HepG2 (cell line): ENCODE data around the gene ZNF101. TPM values are rescaled to one million over a fixed set of nuclear protein-coding genes. Genes with fewer than 3 reads are reported as not detected.

Experiments used
- GABPB1 ChIP-seq: IDR thresholded peaks from 2 replicates; pipeline ENCODE4 v1.6.1; 2016; ENCODE audit warnings: mild to moderate bottlenecking, missing genetic modification reagents, moderate library complexity, missing compliant biosample characterization
- GTF2F1 ChIP-seq: fragments of 150-350 bp; IDR thresholded peaks from 2 replicates; pipeline ENCODE4 v1.6.1; 2014; ENCODE audit warnings: low read length
- HOXA3 ChIP-seq: sonication (generic); formaldehyde crosslinking; IDR thresholded peaks from 2 replicates; pipeline ENCODE4 v1.5.0; 2020; ENCODE audit warnings: missing genetic modification reagents
- JDP2 ChIP-seq: sonication (generic); formaldehyde crosslinking; IDR thresholded peaks from 2 replicates; pipeline ENCODE4 v1.8.1; 2022; ENCODE audit warnings: missing genetic modification reagents, borderline replicate concordance
- KLF13 ChIP-seq: sonication (generic); formaldehyde crosslinking; IDR thresholded peaks from 2 replicates; pipeline ENCODE4 v1.4.0; 2020; ENCODE audit warnings: mild to moderate bottlenecking, missing genetic modification reagents
- SP1 ChIP-seq, 2 experiments: fragments of 450-650 bp in 1 of 2; sonication (generic) in 1 of 2; formaldehyde crosslinking in 1 of 2; IDR thresholded peaks; 2 replicates each; pipeline versions ENCODE4 v1.4.0 to v1.6.1; 2016 to 2020; ENCODE audit warnings: missing genetic modification reagents in 1 of 2
- TEAD2 ChIP-seq: sonication (generic); formaldehyde crosslinking; IDR thresholded peaks from 2 replicates; pipeline ENCODE4 v1.9.0; 2021; ENCODE audit warnings: missing genetic modification reagents
- ZFP36L2 ChIP-seq: sonication (generic); formaldehyde crosslinking; IDR thresholded peaks from 2 replicates; pipeline ENCODE4 v1.4.0; 2020; ENCODE audit warnings: missing genetic modification reagents
- ZFX ChIP-seq: sonication (generic); formaldehyde crosslinking; IDR thresholded peaks from 2 replicates; pipeline ENCODE4 v1.4.0; 2020; ENCODE audit warnings: mild to moderate bottlenecking, low read depth, missing genetic modification reagents, moderate library complexity
- ZNF136 ChIP-seq: sonication (generic); formaldehyde crosslinking; IDR thresholded peaks from 2 replicates; pipeline ENCODE4 v1.8.1; 2022; ENCODE audit warnings: low read depth, mild to moderate bottlenecking, moderate library complexity, missing genetic modification reagents
- ZNF205 ChIP-seq: IDR thresholded peaks from 2 replicates; pipeline ENCODE4 v1.6.1; 2018; ENCODE audit warnings: missing biosample characterization, missing genetic modification reagents
- ZNF274 ChIP-seq: sonication (generic); formaldehyde crosslinking; IDR thresholded peaks from 2 replicates; pipeline ENCODE4 v1.5.1; 2020; ENCODE audit warnings: mild to moderate bottlenecking, missing genetic modification reagents
- ZNF3 ChIP-seq: IDR thresholded peaks from 2 replicates; pipeline ENCODE4 v1.7.0; 2017; ENCODE audit warnings: inconsistent platforms
- ZNF326 ChIP-seq: sonication (generic); formaldehyde crosslinking; IDR thresholded peaks from 2 replicates; pipeline ENCODE4 v1.4.0; 2020; ENCODE audit warnings: missing genetic modification reagents, borderline replicate concordance
- ZNF543 ChIP-seq: sonication (generic); formaldehyde crosslinking; IDR thresholded peaks from 2 replicates; pipeline ENCODE4 v1.4.0; 2020; ENCODE audit warnings: mild to moderate bottlenecking, missing genetic modification reagents
- ZNF546 ChIP-seq: sonication (generic); formaldehyde crosslinking; conservative IDR thresholded peaks from 2 replicates; pipeline ENCODE4 v1.8.1; 2023; ENCODE audit warnings: mild to moderate bottlenecking, missing genetic modification reagents
- ZNF550 ChIP-seq: sonication (generic); formaldehyde crosslinking; IDR thresholded peaks from 2 replicates; pipeline ENCODE4 v1.4.0; 2020; ENCODE audit warnings: mild to moderate bottlenecking, missing genetic modification reagents, borderline replicate concordance
- polyA plus RNA-seq, 8 experiments: library from polyadenylated mRNA; depleted of rRNA in 3 of 8; stranded (reverse) in 7 of 8; unstranded in 1 of 8; fragments of >200 nt; fragmentation: Illumina TruSeq in 4 of 8; extraction: Trizol in 4 of 8; gene quantifications; 2 replicates each; pipeline versions ENCODE4 v1.2.1 to v1.2.3, GENCODE V29; 2011 to 2016; ENCODE audit warnings: low read depth in 4 of 8, missing spikeins in 1 of 8, mixed read lengths in 1 of 8; ENCODE audit not compliant: insufficient read depth in 1 of 8
- total RNA-seq, 5 experiments: library from RNA; depleted of rRNA; stranded (reverse); fragments of >200 nt; fragmentation: Illumina TruSeq; extraction: Trizol; gene quantifications; 2 replicates each; pipeline ENCODE4 v1.2.3, GENCODE V29; 2016; ENCODE audit warnings: low read depth in 1 of 5
- TF ChIP-seq, protein P1 (sequence below): sonication (generic); formaldehyde crosslinking; conservative IDR thresholded peaks from 2 replicates; pipeline ENCODE4 v1.4.0; 2020; ENCODE audit warnings: missing genetic modification reagents
- TF ChIP-seq, protein P2 (sequence below): sonication (generic); formaldehyde crosslinking; conservative IDR thresholded peaks from 2 replicates; pipeline ENCODE4 v1.4.0; 2020; ENCODE audit warnings: missing genetic modification reagents
- TF ChIP-seq, protein P3 (sequence below): sonication (generic); formaldehyde crosslinking; IDR thresholded peaks from 2 replicates; pipeline ENCODE4 v1.8.1; 2023; ENCODE audit warnings: mild to moderate bottlenecking, missing genetic modification reagents
- TF ChIP-seq, protein P4 (sequence below): sonication (generic); formaldehyde crosslinking; IDR thresholded peaks from 2 replicates; pipeline ENCODE4 v1.9.0; 2021; ENCODE audit warnings: missing genetic modification reagents, borderline replicate concordance
- TF ChIP-seq, protein P5 (sequence below): sonication (generic); formaldehyde crosslinking; IDR thresholded peaks from 2 replicates; pipeline ENCODE4 v1.4.0; 2020; ENCODE audit warnings: missing genetic modification reagents

ZNF101 gene
- total and polyA plus RNA-seq, 2 of the 13 experiments (the other 11 are each of a cell fraction or from before 2014, with no cell fraction given) = 12.9 to 28.9 TPM

DNA sequence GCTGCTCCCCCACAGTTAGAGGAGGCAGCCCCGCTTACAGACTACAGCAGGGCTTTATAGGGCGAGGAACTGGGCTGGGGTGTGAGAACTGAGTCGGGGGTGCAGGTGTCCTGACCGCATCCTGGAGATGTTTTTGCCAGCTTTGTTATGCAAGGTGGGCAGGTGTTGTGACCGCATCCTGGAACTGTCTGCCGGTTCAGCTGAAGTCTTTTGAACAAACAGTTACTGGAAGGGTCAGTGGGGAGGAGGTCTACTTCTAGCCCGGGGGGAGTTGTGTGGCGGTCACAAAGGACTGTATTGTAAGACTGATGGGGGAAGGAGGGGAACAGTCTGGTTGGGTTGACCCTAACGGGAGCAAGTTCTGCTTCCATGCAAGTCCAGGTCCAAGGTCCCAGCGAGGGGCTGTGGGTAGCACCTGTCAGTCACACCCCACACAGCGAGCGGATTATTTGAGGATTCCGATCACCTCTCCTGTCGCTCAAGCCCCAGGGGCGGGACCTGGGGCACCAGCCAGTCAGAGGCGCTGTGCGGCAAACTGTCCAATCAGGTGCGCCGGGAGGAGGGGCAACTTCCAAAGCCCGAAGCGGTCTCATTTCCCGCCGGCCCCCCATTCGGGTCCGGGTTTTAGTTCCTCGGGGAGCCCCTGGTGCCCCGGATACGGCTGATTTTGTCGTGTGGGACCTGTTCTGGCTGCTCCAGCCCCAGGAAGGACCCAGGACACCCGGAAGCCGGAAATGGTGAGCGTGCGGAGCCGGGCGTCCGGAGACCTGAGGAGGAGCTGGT lies at the start of gene ZNF101 (continued):
- TF ChIP-seq, protein P1, sequence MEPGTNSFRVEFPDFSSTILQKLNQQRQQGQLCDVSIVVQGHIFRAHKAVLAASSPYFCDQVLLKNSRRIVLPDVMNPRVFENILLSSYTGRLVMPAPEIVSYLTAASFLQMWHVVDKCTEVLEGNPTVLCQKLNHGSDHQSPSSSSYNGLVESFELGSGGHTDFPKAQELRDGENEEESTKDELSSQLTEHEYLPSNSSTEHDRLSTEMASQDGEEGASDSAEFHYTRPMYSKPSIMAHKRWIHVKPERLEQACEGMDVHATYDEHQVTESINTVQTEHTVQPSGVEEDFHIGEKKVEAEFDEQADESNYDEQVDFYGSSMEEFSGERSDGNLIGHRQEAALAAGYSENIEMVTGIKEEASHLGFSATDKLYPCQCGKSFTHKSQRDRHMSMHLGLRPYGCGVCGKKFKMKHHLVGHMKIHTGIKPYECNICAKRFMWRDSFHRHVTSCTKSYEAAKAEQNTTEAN (CRISPR knock-in tag) = peak; percentile 50; the same call in 1 of the 2 replicates
- TF ChIP-seq, protein P2, sequence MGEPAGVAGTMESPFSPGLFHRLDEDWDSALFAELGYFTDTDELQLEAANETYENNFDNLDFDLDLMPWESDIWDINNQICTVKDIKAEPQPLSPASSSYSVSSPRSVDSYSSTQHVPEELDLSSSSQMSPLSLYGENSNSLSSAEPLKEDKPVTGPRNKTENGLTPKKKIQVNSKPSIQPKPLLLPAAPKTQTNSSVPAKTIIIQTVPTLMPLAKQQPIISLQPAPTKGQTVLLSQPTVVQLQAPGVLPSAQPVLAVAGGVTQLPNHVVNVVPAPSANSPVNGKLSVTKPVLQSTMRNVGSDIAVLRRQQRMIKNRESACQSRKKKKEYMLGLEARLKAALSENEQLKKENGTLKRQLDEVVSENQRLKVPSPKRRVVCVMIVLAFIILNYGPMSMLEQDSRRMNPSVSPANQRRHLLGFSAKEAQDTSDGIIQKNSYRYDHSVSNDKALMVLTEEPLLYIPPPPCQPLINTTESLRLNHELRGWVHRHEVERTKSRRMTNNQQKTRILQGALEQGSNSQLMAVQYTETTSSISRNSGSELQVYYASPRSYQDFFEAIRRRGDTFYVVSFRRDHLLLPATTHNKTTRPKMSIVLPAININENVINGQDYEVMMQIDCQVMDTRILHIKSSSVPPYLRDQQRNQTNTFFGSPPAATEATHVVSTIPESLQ (CRISPR knock-in tag) = no peak
- TF ChIP-seq KLF13 (no peak), ZFX (0 out of 2 replicates have a peak, but pooled peaks have one; percentile 30), TEAD2 (no peak), ZNF205 (CRISPR knock-in tag) (no peak), GTF2F1 (no peak), JDP2 (no peak), SP1 (IDR thresholded peaks at IDR 0.05) (no peak), SP1 (CRISPR knock-in tag; IDR thresholded peaks at IDR 0.05) (0 out of 2 replicates have a peak, but pooled peaks have one; percentile 55), ZNF546 (CRISPR knock-in tag) (0 out of 2 replicates have a peak, but pooled peaks have one; percentile 47), HOXA3 (CRISPR knock-in tag) (peak; percentile 67), ZNF550 (CRISPR knock-in tag) (no peak), ZFP36L2 (no peak), ZNF136 (CRISPR knock-in tag) (no peak; the same call in 1 of the 2 replicates), ZNF274 (CRISPR knock-in tag) (no peak), GABPB1 (CRISPR knock-in tag) (peak; percentile 86), ZNF3 (CRISPR knock-in tag) (no peak), ZNF326 (CRISPR knock-in tag) (no peak), ZNF543 (peak; percentile 21; the same call in 1 of the 2 replicates)
- TF ChIP-seq, protein P3, sequence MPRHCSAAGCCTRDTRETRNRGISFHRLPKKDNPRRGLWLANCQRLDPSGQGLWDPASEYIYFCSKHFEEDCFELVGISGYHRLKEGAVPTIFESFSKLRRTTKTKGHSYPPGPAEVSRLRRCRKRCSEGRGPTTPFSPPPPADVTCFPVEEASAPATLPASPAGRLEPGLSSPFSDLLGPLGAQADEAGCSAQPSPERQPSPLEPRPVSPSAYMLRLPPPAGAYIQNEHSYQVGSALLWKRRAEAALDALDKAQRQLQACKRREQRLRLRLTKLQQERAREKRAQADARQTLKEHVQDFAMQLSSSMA (CRISPR knock-in tag) = no peak; the same call in 1 of the 2 replicates
- TF ChIP-seq, protein P4, sequence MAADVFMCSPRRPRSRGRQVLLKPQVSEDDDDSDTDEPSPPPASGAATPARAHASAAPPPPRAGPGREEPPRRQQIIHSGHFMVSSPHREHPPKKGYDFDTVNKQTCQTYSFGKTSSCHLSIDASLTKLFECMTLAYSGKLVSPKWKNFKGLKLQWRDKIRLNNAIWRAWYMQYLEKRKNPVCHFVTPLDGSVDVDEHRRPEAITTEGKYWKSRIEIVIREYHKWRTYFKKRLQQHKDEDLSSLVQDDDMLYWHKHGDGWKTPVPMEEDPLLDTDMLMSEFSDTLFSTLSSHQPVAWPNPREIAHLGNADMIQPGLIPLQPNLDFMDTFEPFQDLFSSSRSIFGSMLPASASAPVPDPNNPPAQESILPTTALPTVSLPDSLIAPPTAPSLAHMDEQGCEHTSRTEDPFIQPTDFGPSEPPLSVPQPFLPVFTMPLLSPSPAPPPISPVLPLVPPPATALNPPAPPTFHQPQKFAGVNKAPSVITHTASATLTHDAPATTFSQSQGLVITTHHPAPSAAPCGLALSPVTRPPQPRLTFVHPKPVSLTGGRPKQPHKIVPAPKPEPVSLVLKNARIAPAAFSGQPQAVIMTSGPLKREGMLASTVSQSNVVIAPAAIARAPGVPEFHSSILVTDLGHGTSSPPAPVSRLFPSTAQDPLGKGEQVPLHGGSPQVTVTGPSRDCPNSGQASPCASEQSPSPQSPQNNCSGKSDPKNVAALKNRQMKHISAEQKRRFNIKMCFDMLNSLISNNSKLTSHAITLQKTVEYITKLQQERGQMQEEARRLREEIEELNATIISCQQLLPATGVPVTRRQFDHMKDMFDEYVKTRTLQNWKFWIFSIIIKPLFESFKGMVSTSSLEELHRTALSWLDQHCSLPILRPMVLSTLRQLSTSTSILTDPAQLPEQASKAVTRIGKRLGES (CRISPR knock-in tag) = no peak
- TF ChIP-seq, protein P5, sequence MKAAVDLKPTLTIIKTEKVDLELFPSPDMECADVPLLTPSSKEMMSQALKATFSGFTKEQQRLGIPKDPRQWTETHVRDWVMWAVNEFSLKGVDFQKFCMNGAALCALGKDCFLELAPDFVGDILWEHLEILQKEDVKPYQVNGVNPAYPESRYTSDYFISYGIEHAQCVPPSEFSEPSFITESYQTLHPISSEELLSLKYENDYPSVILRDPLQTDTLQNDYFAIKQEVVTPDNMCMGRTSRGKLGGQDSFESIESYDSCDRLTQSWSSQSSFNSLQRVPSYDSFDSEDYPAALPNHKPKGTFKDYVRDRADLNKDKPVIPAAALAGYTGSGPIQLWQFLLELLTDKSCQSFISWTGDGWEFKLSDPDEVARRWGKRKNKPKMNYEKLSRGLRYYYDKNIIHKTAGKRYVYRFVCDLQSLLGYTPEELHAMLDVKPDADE (CRISPR knock-in tag) = no peak
